GM10266 (cell line): ENCODE measurements around the gene DTX4.
"Not testable (repeated sequence)": the region's sequence is repeated elsewhere in the genome, so short reads cannot be mapped to it uniquely, and the experiment has no call there.

ENCODE experiments used
- DNase-seq: peaks from one replicate; pipeline ENCODE4 v3.0.0; 2012; ENCODE audit errors: extremely low spot score
- TF ChIP-seq, protein P1 (sequence below): IDR thresholded peaks from 2 replicates; pipeline ENCODE4 v1.5.1; 2012; ENCODE audit warnings: mild to moderate bottlenecking, low read depth; ENCODE audit not compliant: control insufficient read depth, insufficient read depth; ENCODE audit errors: missing control alignments

DTX4 gene

GRCh38 chr11:59171508-59172322 lies at the start of gene DTX4:
Gene DTX4, plus strand, starts transcription at chr11:59172132. Its CDS starts 464 bp downstream, at chr11:59172596.
- TF ChIP-seq, protein P1, sequence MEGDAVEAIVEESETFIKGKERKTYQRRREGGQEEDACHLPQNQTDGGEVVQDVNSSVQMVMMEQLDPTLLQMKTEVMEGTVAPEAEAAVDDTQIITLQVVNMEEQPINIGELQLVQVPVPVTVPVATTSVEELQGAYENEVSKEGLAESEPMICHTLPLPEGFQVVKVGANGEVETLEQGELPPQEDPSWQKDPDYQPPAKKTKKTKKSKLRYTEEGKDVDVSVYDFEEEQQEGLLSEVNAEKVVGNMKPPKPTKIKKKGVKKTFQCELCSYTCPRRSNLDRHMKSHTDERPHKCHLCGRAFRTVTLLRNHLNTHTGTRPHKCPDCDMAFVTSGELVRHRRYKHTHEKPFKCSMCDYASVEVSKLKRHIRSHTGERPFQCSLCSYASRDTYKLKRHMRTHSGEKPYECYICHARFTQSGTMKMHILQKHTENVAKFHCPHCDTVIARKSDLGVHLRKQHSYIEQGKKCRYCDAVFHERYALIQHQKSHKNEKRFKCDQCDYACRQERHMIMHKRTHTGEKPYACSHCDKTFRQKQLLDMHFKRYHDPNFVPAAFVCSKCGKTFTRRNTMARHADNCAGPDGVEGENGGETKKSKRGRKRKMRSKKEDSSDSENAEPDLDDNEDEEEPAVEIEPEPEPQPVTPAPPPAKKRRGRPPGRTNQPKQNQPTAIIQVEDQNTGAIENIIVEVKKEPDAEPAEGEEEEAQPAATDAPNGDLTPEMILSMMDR: peak; percentile 99
- peak; percentile 86 for DNase-seq

GRCh38 chr11:59135648-59136461 lies 36.1 kb upstream of the DTX4 start:
- DNase-seq: peak; percentile 78

GRCh38 chr11:59136551-59136950 lies 35.4 kb upstream of the DTX4 start:
- not testable (repeated sequence) for DNase-seq

More at GRCh38 chr11:59135648-59136461, 36.1 kb upstream of the DTX4 start:
- TF ChIP-seq, protein P1: peak; percentile 99

GRCh38 chr11:59137190-59137589 lies 34.7 kb upstream of the DTX4 start:
- TF ChIP-seq, protein P1: no peak
- no peak for DNase-seq

DNA sequence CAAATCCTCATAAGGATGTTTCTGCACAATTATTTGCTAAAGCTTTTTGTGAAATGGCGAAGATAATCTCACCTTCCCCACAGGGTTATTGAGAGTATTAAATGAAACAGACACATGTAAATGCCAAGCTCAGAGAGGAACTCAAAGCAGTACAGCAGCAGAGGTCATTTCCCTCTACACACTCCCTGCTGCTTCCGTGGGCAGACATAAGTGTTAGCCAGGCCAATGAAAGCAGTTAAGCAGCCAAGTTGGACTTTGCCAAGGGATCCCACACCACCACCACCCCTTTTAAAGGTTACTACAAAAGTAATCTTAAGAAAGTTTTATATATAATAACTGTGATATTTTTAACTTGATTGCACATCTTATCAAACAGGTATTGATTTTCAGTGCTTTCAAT lies 33.3 kb upstream of the DTX4 start:
- DNase-seq: no peak
- TF ChIP-seq, protein P1: no peak

GRCh38 chr11:59141191-59141590 lies 30.7 kb upstream of the DTX4 start:
- no peak for DNase-seq
- TF ChIP-seq, protein P1: no peak

- DNase-seq: no peak
- TF ChIP-seq, protein P1: no peak
Observed at GRCh38 chr11:59141673-59142460, 30.1 kb upstream of the DTX4 start.
